ENCODE data around the gene GDF11. TPM values are rescaled to one million over a fixed set of nuclear protein-coding genes. Genes with fewer than 3 reads are reported as not detected.

GDF11 gene
- polyA plus RNA-seq, 1 of the 3 experiments (the other 2 are of a cell fraction): 9.4 TPM

DNA sequence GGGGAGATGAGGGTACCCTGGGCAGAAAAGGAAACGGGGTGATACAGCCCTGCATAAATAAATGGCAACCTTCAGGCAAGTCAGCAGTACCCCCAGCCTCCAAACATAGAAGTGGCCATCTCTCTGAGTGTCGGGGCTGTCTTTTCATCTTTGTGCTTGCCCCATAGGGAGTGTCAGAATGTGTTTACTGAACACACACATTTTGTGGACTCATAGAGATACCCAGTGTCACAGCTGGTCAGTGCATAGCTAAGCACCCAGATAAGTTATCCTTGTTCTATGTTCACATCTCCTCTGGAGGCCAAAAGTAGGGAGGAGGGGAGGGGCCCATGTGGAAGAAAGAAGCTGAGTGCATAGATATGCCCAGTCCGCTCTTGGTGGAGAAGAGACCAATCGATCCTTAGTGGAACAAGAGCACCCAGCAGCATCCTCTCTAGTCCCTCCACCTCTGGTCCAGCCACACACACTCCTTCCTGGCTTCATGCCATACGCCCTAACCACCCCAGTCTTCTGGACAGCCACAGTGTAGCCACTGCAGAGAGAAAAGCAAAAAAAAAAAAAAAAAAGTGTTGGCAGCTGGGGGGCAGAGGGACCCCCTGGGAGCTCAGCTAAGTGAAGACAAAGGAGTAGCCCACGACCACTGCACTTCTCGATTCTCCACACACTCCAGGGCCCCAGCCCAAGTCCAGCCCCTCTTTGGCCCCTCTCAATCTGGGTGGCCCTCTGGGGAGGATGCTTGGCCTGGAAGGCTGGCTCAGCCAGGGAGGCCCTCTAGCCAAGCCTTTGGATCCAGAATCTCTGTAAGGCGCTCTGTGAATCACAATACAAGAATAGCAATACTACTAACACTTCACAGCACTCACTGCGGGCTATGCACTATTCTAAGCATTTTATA lies 37.9 kb upstream of the GDF11 start:
- 77% methylated on average over 9 of the region's 9 CpGs for WGBS (ENCODE audit: low lambda C conversion rate)
- H2AFZ ChIP-seq (ENCODE audit: low read depth): no peak overlapping the region
- no peak overlapping the region for H3K4me2 ChIP-seq
- no peak overlapping the region for H3K27ac ChIP-seq (ENCODE audit: low read depth in 2 of 2, low read length in 1 of 2)
- no peaks in the 10 kb centered on the region for H3K36me3 ChIP-seq (replicated peaks in 1 of 2; ENCODE audit: control insufficient read depth in 1 of 2, insufficient read depth in 2 of 2, low read length in 1 of 2)
- H3K79me2 ChIP-seq (ENCODE audit: insufficient read depth): no peaks in the 10 kb centered on the region
- H4K20me1 ChIP-seq (ENCODE audit: insufficient read depth): no peaks in the 10 kb centered on the region
- DNase-seq: no peak
- H3K9me3 ChIP-seq: no peaks in the 10 kb centered on the region
- peaks cover 12 to 13% of the 10 kb centered on the region in 2 experiments; a peak in 2 of 4 replicates for H3K4me1 ChIP-seq (ENCODE audit: control insufficient read depth in 1 of 2, insufficient read depth in 2 of 2, low read depth in 1 of 2, low read length in 1 of 2)
- no peaks in the 10 kb centered on the region for H3K9me2 ChIP-seq
- H3K4me3 ChIP-seq (ENCODE audit: low read depth in 2 of 2, low read length in 1 of 2): no peak overlapping the region
- ChIA-PET POLR2A (no interaction called here), CTCF (interaction anchor here (0.9 to 2.0 kb wide), 6 partner anchors 9 to 49 kb away, joined by 3 to 8 read pairs (median 5); partner anchors contain the start of gene BLOC1S1)
- no peaks in the 10 kb centered on the region; the same call in 1 of the 2 replicates for H3K27me3 ChIP-seq (ENCODE audit: insufficient read depth)
- H3F3A ChIP-seq (replicated peaks; ENCODE audit: insufficient read depth): no peaks in the 10 kb centered on the region
- H3K9ac ChIP-seq: no peak overlapping the region
- TF ChIP-seq TAF1 (IDR thresholded peaks at IDR 0.05; ENCODE audit: borderline replicate concordance, low read depth, low read length) (no peak), GABPA (IDR thresholded peaks at IDR 0.05; ENCODE audit: low read depth) (no peak), FOXM1 (IDR thresholded peaks at IDR 0.05; ENCODE audit: low read depth) (no peak), SMC3 (IDR thresholded peaks at IDR 0.05; ENCODE audit: low read depth, low read length) (no peak), EP300 (IDR thresholded peaks at IDR 0.05; ENCODE audit: borderline replicate concordance in 1 of 2, low read depth in 1 of 2, low read length in 1 of 2) (no peak)
- TF ChIP-seq, protein P1, sequence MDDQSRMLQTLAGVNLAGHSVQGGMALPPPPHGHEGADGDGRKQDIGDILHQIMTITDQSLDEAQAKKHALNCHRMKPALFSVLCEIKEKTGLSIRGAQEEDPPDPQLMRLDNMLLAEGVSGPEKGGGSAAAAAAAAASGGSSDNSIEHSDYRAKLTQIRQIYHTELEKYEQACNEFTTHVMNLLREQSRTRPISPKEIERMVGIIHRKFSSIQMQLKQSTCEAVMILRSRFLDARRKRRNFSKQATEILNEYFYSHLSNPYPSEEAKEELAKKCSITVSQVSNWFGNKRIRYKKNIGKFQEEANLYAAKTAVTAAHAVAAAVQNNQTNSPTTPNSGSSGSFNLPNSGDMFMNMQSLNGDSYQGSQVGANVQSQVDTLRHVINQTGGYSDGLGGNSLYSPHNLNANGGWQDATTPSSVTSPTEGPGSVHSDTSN (IDR thresholded peaks at IDR 0.05): no peak

DNA sequence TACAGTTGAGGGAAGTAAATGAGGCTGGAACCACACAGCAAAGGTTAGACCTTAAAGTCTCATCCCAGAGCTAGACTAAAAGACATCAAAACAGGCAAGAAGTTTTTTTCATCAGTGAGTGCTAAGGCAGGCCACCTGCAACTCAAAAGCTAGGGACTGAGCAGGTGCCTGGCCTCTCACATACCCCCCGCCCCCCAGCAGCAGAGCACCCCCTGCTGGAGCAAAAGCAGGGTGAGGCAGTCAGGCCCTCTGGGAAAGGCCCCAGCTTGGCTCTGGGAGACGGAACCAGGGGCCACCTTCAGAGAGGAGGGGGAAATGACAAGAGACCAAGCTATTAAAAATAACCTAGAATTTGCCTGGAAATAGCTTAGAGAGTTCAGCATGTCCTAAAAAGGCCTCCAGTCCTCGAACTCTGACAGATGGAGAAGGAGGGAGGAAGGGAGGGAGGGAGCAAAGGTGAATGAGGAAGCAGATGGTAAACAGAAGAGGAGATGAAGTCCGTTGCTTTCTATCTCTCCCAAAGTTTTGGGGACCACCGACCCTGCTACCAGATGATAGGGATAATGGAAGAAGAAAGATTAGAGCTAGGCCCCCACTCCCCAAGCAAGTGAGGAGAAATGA lies 37.0 kb upstream of the GDF11 start:
- Histone ChIP-seq H3K9me2 (no peaks in the 10 kb centered on the region), H3K9me3 (no peaks in the 10 kb centered on the region), H2AFZ (ENCODE audit: low read depth) (no peak overlapping the region), H3K4me2 (no peak overlapping the region; the same call in 1 of the 2 replicates), H3K36me3 (replicated peaks in 1 of 2; ENCODE audit: control insufficient read depth in 1 of 2, insufficient read depth in 2 of 2, low read length in 1 of 2) (no peaks in the 10 kb centered on the region), H3K79me2 (ENCODE audit: insufficient read depth) (no peaks in the 10 kb centered on the region), H3K27me3 (ENCODE audit: insufficient read depth) (no peaks in the 10 kb centered on the region; the same call in 1 of the 2 replicates), H3K27ac (ENCODE audit: low read depth in 2 of 2, low read length in 1 of 2) (no peak overlapping the region), H3K9ac (no peak overlapping the region), H3K4me1 (ENCODE audit: control insufficient read depth in 1 of 2, insufficient read depth in 2 of 2, low read depth in 1 of 2, low read length in 1 of 2) (peaks cover 11 to 12% of the 10 kb centered on the region in 2 experiments; a peak in 2 of 4 replicates), H3K4me3 (ENCODE audit: low read depth in 2 of 2, low read length in 1 of 2) (no peak overlapping the region), H3F3A (replicated peaks; ENCODE audit: insufficient read depth) (no peaks in the 10 kb centered on the region), H4K20me1 (ENCODE audit: insufficient read depth) (no peaks in the 10 kb centered on the region)
- DNase-seq: no peak
- TF ChIP-seq, protein P2, sequence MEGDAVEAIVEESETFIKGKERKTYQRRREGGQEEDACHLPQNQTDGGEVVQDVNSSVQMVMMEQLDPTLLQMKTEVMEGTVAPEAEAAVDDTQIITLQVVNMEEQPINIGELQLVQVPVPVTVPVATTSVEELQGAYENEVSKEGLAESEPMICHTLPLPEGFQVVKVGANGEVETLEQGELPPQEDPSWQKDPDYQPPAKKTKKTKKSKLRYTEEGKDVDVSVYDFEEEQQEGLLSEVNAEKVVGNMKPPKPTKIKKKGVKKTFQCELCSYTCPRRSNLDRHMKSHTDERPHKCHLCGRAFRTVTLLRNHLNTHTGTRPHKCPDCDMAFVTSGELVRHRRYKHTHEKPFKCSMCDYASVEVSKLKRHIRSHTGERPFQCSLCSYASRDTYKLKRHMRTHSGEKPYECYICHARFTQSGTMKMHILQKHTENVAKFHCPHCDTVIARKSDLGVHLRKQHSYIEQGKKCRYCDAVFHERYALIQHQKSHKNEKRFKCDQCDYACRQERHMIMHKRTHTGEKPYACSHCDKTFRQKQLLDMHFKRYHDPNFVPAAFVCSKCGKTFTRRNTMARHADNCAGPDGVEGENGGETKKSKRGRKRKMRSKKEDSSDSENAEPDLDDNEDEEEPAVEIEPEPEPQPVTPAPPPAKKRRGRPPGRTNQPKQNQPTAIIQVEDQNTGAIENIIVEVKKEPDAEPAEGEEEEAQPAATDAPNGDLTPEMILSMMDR (IDR thresholded peaks at IDR 0.05): peak; percentile 46
- TF ChIP-seq TEAD4 (IDR thresholded peaks at IDR 0.05; ENCODE audit: borderline replicate concordance, insufficient read depth): no peak
- TF ChIP-seq SIN3A (IDR thresholded peaks at IDR 0.05; ENCODE audit: borderline replicate concordance, low read depth, low read length): no peak
- TF ChIP-seq GATA2 (CRISPR knock-in tag; IDR thresholded peaks at IDR 0.05): no peak
- WGBS (ENCODE audit: low lambda C conversion rate): 68% methylated on average over 5 of the region's 5 CpGs
- POLR2A ChIA-PET: no interaction called here
- CTCF ChIA-PET: interaction anchor here (0.6 to 2.0 kb wide), 6 partner anchors 10 to 50 kb away, joined by 3 to 8 read pairs (median 6); no protein-coding TSS in a partner anchor

All from SK-N-SH (cell line).